A673 (cell line): ENCODE results near the gene FBXL4. TPM values are rescaled to one million over a fixed set of nuclear protein-coding genes. Genes with fewer than 3 reads are reported as not detected.
"Not testable (repeated sequence)": the region's sequence is repeated elsewhere in the genome, so short reads cannot be mapped to it uniquely, and the experiment has no call there.

Experiments
- BruUV-seq: library from RNA; stranded (reverse); fragments of 400-500 nt; replicated peaks from 2 replicates; lab custom pipeline; 2021; lab: Mats Ljungman, UMichigan
- CTCF ChIA-PET: fragments of 300-600 bp; sonication (Branson Sonifier 250); formaldehyde crosslinking; loops from one replicate; lab custom pipeline; 2022; ENCODE audit warnings: antibody characterized with exemption; lab: Charles Lee
- POLR2A ChIA-PET: fragments of 300-600 bp; sonication (Branson Sonifier 250); formaldehyde crosslinking; loops from one replicate; lab custom pipeline; 2022; ENCODE audit warnings: antibody characterized with exemption; ENCODE audit not compliant: low non-redundant PET; lab: Charles Lee
- DNase-seq: peaks from one replicate; pipeline ENCODE4 v3.0.0-alpha.2; 2015; ENCODE audit warnings: low spot score
- H3K27ac ChIP-seq: fragments of 200-600 bp; sonication (generic); 2 replicates; pipeline ENCODE4 v1.5.1; 2016; ENCODE audit warnings: mixed run types, low read depth, mild to moderate bottlenecking, mixed read lengths, antibody characterized with exemption, low read length; ENCODE audit not compliant: poor library complexity, severe bottlenecking
- H3K27me3 ChIP-seq: fragments of 200-600 bp; sonication (generic); replicated peaks from 2 replicates; pipeline ENCODE4 v1.6.1; 2017; ENCODE audit warnings: mixed run types, low read depth, mild to moderate bottlenecking, mixed read lengths, antibody characterized with exemption, low read length; ENCODE audit not compliant: insufficient read depth, poor library complexity
- H3K36me3 ChIP-seq: fragments of 200-600 bp; sonication (generic); 2 replicates; pipeline ENCODE4 v1.6.1; 2016; ENCODE audit warnings: mixed run types, mild to moderate bottlenecking, mixed read lengths, antibody characterized with exemption, low read length; ENCODE audit not compliant: insufficient read depth, poor library complexity, severe bottlenecking
- H3K4me1 ChIP-seq: fragments of 200-600 bp; sonication (generic); 2 replicates; pipeline ENCODE4 v1.6.1; 2017; ENCODE audit warnings: mixed run types, mild to moderate bottlenecking, mixed read lengths, antibody characterized with exemption, low read length; ENCODE audit not compliant: insufficient read depth, poor library complexity, severe bottlenecking
- H3K4me3 ChIP-seq: fragments of 200-600 bp; sonication (generic); 2 replicates; pipeline ENCODE4 v1.5.1; 2016; ENCODE audit warnings: low read depth, mixed run types, mild to moderate bottlenecking, mixed read lengths, low read length; ENCODE audit not compliant: poor library complexity, severe bottlenecking
- H3K9me3 ChIP-seq: fragments of 200-600 bp; sonication (generic); 2 replicates; pipeline ENCODE4 v1.6.1; 2016; ENCODE audit warnings: mixed run types, low read depth, mild to moderate bottlenecking, mixed read lengths, antibody characterized with exemption, low read length; ENCODE audit not compliant: poor library complexity, severe bottlenecking
- EZH2 ChIP-seq: fragments of 200-600 bp; sonication (generic); IDR thresholded peaks from 2 replicates; pipeline ENCODE4 v1.6.1; 2017; ENCODE audit warnings: borderline replicate concordance, low read depth, mild to moderate bottlenecking, mixed read lengths, antibody characterized with exemption, low read length; ENCODE audit not compliant: poor library complexity, severe bottlenecking
- intact Hi-C: fragments of 100-400 bp; cut with micrococcal nuclease; formaldehyde crosslinking; loops from one replicate; pipeline ENCODE4 v1.10.0; 2022; ENCODE audit not compliant: unreplicated experiment
- total RNA-seq: library from RNA; stranded (reverse); gene quantifications from 2 replicates; pipeline ENCODE4 v1.2.3, GENCODE V29; 2021
- TF ChIP-seq, protein P1 (sequence below): fragments of 300-800, 200-600 bp; sonication (generic); conservative IDR thresholded peaks from 2 replicates; pipeline ENCODE4 v1.5.1; 2017; ENCODE audit warnings: low read depth, mild to moderate bottlenecking, antibody characterized with exemption, low read length, moderate library complexity, mixed read lengths

Gene FBXL4
- total RNA-seq, 1 experiment from 2014 or later = 13.2 TPM

DNA sequence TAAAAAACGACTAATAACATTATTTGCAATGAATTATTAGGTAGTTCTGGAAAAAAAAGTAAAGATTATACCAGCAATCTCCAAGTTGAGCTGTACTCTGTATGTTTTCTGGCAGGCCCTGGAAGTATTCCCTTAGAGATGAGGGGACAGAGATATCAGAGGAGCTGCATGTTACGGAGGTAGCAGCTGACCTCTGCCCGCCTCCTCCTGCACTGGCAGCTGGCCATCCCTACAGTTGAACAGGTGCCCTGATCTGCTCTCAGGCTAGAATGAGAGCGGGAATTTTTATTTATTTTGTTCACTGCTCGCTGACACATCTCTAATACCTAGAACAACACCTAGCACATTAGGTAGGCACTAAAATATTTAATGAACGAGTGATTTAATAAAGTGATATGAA lies 23.1 kb downstream of the FBXL4 start:
- Histone ChIP-seq H3K4me3 (no peak overlapping the region), H3K36me3 (no peaks in the 10 kb centered on the region), H3K4me1 (no peaks in the 10 kb centered on the region), H3K9me3 (no peaks in the 10 kb centered on the region), H3K27ac (no peak overlapping the region), H3K27me3 (no peaks in the 10 kb centered on the region)
- CTCF ChIA-PET = no interaction called here
- DNase-seq = no peak
- BruUV-seq = no TSS peak
- intact Hi-C loops = no loop called here
- TF ChIP-seq, protein P1, sequence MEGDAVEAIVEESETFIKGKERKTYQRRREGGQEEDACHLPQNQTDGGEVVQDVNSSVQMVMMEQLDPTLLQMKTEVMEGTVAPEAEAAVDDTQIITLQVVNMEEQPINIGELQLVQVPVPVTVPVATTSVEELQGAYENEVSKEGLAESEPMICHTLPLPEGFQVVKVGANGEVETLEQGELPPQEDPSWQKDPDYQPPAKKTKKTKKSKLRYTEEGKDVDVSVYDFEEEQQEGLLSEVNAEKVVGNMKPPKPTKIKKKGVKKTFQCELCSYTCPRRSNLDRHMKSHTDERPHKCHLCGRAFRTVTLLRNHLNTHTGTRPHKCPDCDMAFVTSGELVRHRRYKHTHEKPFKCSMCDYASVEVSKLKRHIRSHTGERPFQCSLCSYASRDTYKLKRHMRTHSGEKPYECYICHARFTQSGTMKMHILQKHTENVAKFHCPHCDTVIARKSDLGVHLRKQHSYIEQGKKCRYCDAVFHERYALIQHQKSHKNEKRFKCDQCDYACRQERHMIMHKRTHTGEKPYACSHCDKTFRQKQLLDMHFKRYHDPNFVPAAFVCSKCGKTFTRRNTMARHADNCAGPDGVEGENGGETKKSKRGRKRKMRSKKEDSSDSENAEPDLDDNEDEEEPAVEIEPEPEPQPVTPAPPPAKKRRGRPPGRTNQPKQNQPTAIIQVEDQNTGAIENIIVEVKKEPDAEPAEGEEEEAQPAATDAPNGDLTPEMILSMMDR = no peak
- no peak for TF ChIP-seq EZH2
- POLR2A ChIA-PET = no interaction called here

DNA sequence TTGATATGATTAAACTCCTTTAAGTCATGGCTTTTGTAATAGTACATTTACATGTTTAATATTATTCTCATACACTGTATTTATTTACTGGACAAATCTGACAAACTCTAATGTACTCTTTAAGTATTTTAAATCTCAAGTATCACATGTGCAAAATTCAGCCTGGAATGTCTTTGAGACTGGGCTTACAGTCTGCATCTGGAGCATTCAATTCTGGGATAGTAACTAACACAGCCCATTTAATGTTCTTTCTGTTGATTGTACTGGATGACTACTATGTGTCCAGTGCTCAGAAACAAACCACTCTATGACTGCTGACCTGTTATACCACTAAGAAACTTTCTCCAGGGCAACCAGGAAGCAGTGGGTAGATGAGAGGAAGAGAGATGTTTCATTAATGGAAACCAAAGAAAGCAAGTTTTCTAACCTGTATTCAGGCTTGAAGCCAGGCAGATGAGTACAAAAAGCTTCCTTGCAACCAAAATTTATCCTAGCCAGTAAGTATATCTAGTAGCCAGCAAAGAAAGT lies 26.8 kb downstream of the FBXL4 start:
- DNase-seq = no peak
- TF ChIP-seq, protein P1 = no peak
- no peak for TF ChIP-seq EZH2
- no peak overlapping the region for H3K4me3 ChIP-seq
- H3K27me3 ChIP-seq = no peaks in the 10 kb centered on the region
- no peaks in the 10 kb centered on the region for H3K36me3 ChIP-seq
- CTCF ChIA-PET = no interaction called here
- POLR2A ChIA-PET = no interaction called here
- no TSS peak for BruUV-seq
- no peaks in the 10 kb centered on the region for H3K4me1 ChIP-seq
- intact Hi-C loops = no loop called here
- no peak overlapping the region for H3K27ac ChIP-seq
- no peaks in the 10 kb centered on the region for H3K9me3 ChIP-seq

DNA sequence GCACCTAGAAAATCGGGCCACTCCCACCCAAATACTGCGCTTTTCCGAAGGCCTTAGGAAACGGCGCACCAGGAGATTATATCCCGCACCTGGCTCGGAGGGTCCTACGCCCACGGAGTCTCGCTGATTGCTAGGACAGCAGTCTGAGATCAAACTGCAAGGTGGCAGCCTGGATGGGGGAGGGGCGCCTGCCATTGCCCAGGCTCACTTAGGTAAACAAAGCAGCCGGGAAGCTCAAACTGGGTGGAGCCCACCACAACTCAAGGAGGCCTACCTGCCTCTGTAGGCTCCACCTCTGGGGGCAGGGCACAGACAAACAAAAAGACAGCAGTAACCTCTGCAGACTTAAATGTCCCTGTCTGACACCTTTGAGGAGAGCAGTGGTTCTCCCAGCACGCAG lies 36.8 kb downstream of the FBXL4 start:
- H3K27me3 ChIP-seq, H3K4me1 ChIP-seq, H3K27ac ChIP-seq, CTCF ChIA-PET, POLR2A ChIA-PET, intact Hi-C loops, H3K36me3 ChIP-seq, H3K9me3 ChIP-seq, BruUV-seq, H3K4me3 ChIP-seq, DNase-seq: not testable (repeated sequence)

DNA sequence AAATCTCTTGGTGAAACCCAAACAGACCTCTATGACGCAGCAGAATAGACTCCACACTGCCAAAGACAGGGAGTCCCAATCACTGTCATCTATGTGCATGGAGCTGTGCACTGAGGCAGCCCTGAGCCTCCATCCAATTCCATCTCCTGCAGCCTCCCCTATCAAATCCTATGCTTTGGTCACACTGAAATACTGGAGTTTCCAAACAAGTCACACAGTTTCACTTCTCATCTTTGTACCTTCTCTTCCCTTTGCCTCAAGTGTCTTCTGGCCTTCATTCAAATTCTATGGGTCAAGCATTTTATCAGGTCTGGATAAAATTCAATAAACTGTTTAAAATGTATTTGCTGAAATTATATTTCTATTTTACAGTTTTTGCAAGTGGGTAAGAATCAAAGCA lies 38.5 kb downstream of the FBXL4 start:
- Histone ChIP-seq H3K4me1 (no peaks in the 10 kb centered on the region), H3K4me3 (no peak overlapping the region), H3K27me3 (no peaks in the 10 kb centered on the region), H3K9me3 (no peaks in the 10 kb centered on the region), H3K36me3 (peaks cover 4% of the 10 kb centered on the region), H3K27ac (no peak overlapping the region)
- intact Hi-C loops = no loop called here
- ChIA-PET CTCF (no interaction called here), POLR2A (no interaction called here)
- no peak for DNase-seq
- no TSS peak for BruUV-seq
- TF ChIP-seq EZH2 = no peak
- TF ChIP-seq, protein P1 = no peak

DNA sequence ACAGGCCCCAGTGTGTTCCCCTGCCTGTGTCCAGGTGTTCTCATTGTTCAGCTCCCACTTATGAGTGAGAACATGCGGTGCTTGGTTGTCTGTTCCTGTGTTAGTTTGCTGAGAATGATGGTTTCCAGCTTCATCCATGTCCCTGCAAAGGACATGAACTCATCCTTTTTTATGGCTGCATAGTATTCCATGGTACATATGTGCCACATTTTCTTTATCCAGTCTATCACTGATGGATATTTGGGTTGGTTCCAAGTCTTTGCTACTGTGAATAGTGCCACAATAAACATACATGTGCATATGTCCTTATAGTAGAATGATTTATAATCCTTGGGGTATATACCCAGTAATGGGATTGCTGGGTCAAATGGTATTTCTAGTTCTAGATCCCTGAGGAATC lies 41.4 kb downstream of the FBXL4 start:
- BruUV-seq, H3K4me3 ChIP-seq, H3K27me3 ChIP-seq, H3K4me1 ChIP-seq, POLR2A ChIA-PET, H3K36me3 ChIP-seq, CTCF ChIA-PET, H3K9me3 ChIP-seq, intact Hi-C loops, H3K27ac ChIP-seq, DNase-seq: not testable (repeated sequence)
